Measurements from ENCODE around the gene ADRA2A. TPM values are rescaled to one million over a fixed set of nuclear protein-coding genes. Genes with fewer than 3 reads are reported as not detected.

ADRA2A gene
- polyA plus RNA-seq, 3 donors: not detected

DNA sequence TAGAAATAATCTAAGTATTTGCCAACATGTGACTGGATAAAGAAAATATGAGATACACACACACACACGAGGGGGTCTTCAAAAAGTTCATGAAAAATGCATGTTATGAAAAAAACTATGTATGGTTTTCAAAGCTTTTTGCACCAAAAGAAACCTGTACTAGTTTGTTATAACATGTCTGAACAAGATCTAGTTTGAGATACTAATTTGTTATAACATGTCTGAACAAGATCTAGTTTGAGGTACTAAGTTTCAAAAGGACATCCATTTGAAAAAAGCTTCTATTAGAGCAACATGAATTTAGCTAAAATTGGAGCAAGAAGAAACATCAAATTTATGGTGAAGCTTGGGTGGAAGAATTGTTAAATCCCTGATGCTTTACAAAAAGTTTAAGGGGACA, 19.8 kb upstream of the ADRA2A start:
- H3K9me3 ChIP-seq (replicated peaks in 1 of 2; ENCODE audit: control insufficient read depth in 1 of 2, insufficient read depth in 1 of 2, low read length in 2 of 2): peaks cover 6 to 17% of the 10 kb centered on the region in 2 donors
- Mint-ChIP-seq H3K4me1 (no peaks in the 10 kb centered on the region), H3K4me3 (no peak overlapping the region), H3K27me3 (ENCODE audit: low read depth in 3 of 3) (peaks cover 0 to 5% (median 4%) of the 10 kb centered on the region in 3 donors), H3K27ac (no peak overlapping the region), H3K9me3 (peaks cover 8 to 28% (median 14%) of the 10 kb centered on the region in 7 donors), H3K36me3 (no peaks in the 10 kb centered on the region)
- no peak overlapping the region for H3K27ac ChIP-seq (ENCODE audit: low read depth in 1 of 2, low read length in 2 of 2)
- H2AFZ ChIP-seq (ENCODE audit: insufficient read depth, low read depth, low read length, poor library complexity, severe bottlenecking): no peak overlapping the region
- H3K4me2 ChIP-seq (replicated peaks; ENCODE audit: extremely low read depth, low read length, poor library complexity, severe bottlenecking): no peak overlapping the region
- DNase-seq: no peak
- H3K4me1 ChIP-seq (ENCODE audit: control insufficient read depth in 1 of 2, insufficient read depth in 2 of 2, low read length in 2 of 2): no peaks in the 10 kb centered on the region
- H3K36me3 ChIP-seq (replicated peaks in 1 of 2; ENCODE audit: control insufficient read depth in 1 of 2, insufficient read depth in 2 of 2, low read length in 2 of 2): no peaks in the 10 kb centered on the region
- no peak overlapping the region for H3K4me3 ChIP-seq (replicated peaks in 1 of 3; ENCODE audit: low read depth in 2 of 3, low read length in 3 of 3)
- WGBS (ENCODE audit: insufficient coverage): no CpG with 5 or more reads among the region's 1 CpG
- H4K20me1 ChIP-seq (ENCODE audit: insufficient read depth, low read length): no peaks in the 10 kb centered on the region
- no peak overlapping the region for H3K9ac ChIP-seq (ENCODE audit: insufficient read depth, low read length, poor library complexity, severe bottlenecking)
- H3K27me3 ChIP-seq (ENCODE audit: control insufficient read depth in 2 of 2, insufficient read depth in 2 of 2, low read length in 2 of 2): no peaks in the 10 kb centered on the region
- TF ChIP-seq, protein P1, sequence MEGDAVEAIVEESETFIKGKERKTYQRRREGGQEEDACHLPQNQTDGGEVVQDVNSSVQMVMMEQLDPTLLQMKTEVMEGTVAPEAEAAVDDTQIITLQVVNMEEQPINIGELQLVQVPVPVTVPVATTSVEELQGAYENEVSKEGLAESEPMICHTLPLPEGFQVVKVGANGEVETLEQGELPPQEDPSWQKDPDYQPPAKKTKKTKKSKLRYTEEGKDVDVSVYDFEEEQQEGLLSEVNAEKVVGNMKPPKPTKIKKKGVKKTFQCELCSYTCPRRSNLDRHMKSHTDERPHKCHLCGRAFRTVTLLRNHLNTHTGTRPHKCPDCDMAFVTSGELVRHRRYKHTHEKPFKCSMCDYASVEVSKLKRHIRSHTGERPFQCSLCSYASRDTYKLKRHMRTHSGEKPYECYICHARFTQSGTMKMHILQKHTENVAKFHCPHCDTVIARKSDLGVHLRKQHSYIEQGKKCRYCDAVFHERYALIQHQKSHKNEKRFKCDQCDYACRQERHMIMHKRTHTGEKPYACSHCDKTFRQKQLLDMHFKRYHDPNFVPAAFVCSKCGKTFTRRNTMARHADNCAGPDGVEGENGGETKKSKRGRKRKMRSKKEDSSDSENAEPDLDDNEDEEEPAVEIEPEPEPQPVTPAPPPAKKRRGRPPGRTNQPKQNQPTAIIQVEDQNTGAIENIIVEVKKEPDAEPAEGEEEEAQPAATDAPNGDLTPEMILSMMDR (IDR thresholded peaks at IDR 0.05): no peak
- intact Hi-C loops (cut with micrococcal nuclease): no loop called here
- no peaks in the 10 kb centered on the region for H3K79me2 ChIP-seq (ENCODE audit: insufficient read depth, low read length)

DNA sequence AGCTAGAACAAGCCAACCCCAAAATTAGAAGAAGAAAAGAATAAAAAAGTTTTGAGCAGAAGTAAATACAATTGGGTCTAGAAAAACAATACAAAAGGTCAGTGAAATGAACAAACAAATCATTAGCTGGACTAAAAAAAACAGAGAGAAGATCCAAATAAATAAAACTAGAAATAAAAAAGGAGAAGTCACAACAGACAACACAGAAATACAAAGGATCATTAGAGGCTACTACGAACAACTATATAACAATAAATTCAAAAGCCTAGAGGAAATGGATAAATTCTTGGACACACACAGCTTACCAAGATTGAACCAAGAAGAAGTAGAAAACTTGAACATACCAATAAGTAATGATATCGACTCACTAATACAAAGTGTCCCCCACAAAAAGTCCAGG, 13.4 kb upstream of the ADRA2A start:
- no peak overlapping the region for H3K27ac Mint-ChIP-seq
- H3K27ac ChIP-seq (ENCODE audit: low read depth in 1 of 2, low read length in 2 of 2): no peak overlapping the region
- no peaks in the 10 kb centered on the region for H4K20me1 ChIP-seq (ENCODE audit: insufficient read depth, low read length)
- peaks cover 0 to 13% (median 8%) of the 10 kb centered on the region in 7 donors for H3K9me3 Mint-ChIP-seq
- intact Hi-C loops (cut with micrococcal nuclease): no loop called here
- no peak for DNase-seq
- no peak overlapping the region for H2AFZ ChIP-seq (ENCODE audit: insufficient read depth, low read depth, low read length, poor library complexity, severe bottlenecking)
- WGBS (ENCODE audit: insufficient coverage): 100% methylated on average over 1 of the region's 2 CpGs
- H3K27me3 Mint-ChIP-seq (ENCODE audit: low read depth in 3 of 3): peaks cover 4 to 18% (median 9%) of the 10 kb centered on the region in 3 donors
- no peak overlapping the region for H3K4me3 ChIP-seq (replicated peaks in 1 of 3; ENCODE audit: low read depth in 2 of 3, low read length in 3 of 3)
- H3K9ac ChIP-seq (ENCODE audit: insufficient read depth, low read length, poor library complexity, severe bottlenecking): no peak overlapping the region
- no peaks in the 10 kb centered on the region for H3K36me3 ChIP-seq (replicated peaks in 1 of 2; ENCODE audit: control insufficient read depth in 1 of 2, insufficient read depth in 2 of 2, low read length in 2 of 2)
- peaks cover 0 to 2% of the 10 kb centered on the region in 2 donors for H3K27me3 ChIP-seq (ENCODE audit: control insufficient read depth in 2 of 2, insufficient read depth in 2 of 2, low read length in 2 of 2)
- H3K36me3 Mint-ChIP-seq: no peaks in the 10 kb centered on the region
- H3K4me3 Mint-ChIP-seq: no peak overlapping the region
- H3K9me3 ChIP-seq (replicated peaks in 1 of 2; ENCODE audit: control insufficient read depth in 1 of 2, insufficient read depth in 1 of 2, low read length in 2 of 2): peaks cover 6 to 14% of the 10 kb centered on the region in 2 donors
- H3K4me1 ChIP-seq (ENCODE audit: control insufficient read depth in 1 of 2, insufficient read depth in 2 of 2, low read length in 2 of 2): no peaks in the 10 kb centered on the region
- no peak overlapping the region for H3K4me2 ChIP-seq (replicated peaks; ENCODE audit: extremely low read depth, low read length, poor library complexity, severe bottlenecking)
- H3K79me2 ChIP-seq (ENCODE audit: insufficient read depth, low read length): no peaks in the 10 kb centered on the region
- TF ChIP-seq, protein P1 (IDR thresholded peaks at IDR 0.05): no peak
- H3K4me1 Mint-ChIP-seq: no peaks in the 10 kb centered on the region
